Lung (tissue), 12 donors: Measurements from ENCODE around the gene PODNL1. TPM values are rescaled to one million over a fixed set of nuclear protein-coding genes. Genes with fewer than 3 reads are reported as not detected.

Experiments
- ATAC-seq: fragments of 200-7000 bp; cut with Tn5 transposase; one replicate; pipeline ENCODE4 v1.9.1; 2020; ENCODE audit warnings: moderate number of reproducible peaks; ENCODE audit not compliant: insufficient read depth, low FRiP score
- DNase-seq, 3 donors: peaks; one replicate each; pipeline ENCODE4 v3.0.0-alpha.2; 2013 to 2017
- H3K27ac ChIP-seq, 2 donors: one replicate each; pipeline ENCODE4 v1.5.1; 2013; ENCODE audit warnings: mild to moderate bottlenecking in 2 of 2, moderate library complexity in 2 of 2, control low read depth in 1 of 2, inconsistent platforms in 1 of 2, low read depth in 1 of 2, low read length in 1 of 2
- H3K27me3 ChIP-seq, 3 donors: one replicate each; pipeline ENCODE4 v1.5.1; 2013; ENCODE audit warnings: low read length in 2 of 3; ENCODE audit not compliant: control insufficient read depth in 3 of 3, insufficient read depth in 3 of 3
- H3K36me3 ChIP-seq, 4 donors: one replicate each; pipeline ENCODE4 v1.5.1; 2013; ENCODE audit warnings: low read length in 4 of 4, mild to moderate bottlenecking in 1 of 4, moderate library complexity in 1 of 4; ENCODE audit not compliant: control insufficient read depth in 4 of 4, insufficient read depth in 4 of 4
- H3K4me1 ChIP-seq, 5 donors: one replicate each; pipeline ENCODE4 v1.5.1; 2013; ENCODE audit warnings: low read length in 5 of 5, mild to moderate bottlenecking in 2 of 5, moderate library complexity in 1 of 5; ENCODE audit not compliant: control insufficient read depth in 5 of 5, insufficient read depth in 5 of 5
- H3K4me3 ChIP-seq: one replicate; pipeline ENCODE4 v1.5.1; 2013; ENCODE audit warnings: mild to moderate bottlenecking, control low read depth, moderate library complexity
- H3K9ac ChIP-seq, 2 donors: one replicate each; pipeline ENCODE4 v1.5.1; 2013; ENCODE audit warnings: low read length in 2 of 2, control low read depth in 1 of 2; ENCODE audit not compliant: insufficient read depth in 1 of 2
- H3K9me3 ChIP-seq, 4 donors: one replicate each; pipeline ENCODE4 v1.5.1; 2013; ENCODE audit warnings: low read length in 3 of 4, mild to moderate bottlenecking in 1 of 4, moderate library complexity in 1 of 4; ENCODE audit not compliant: control insufficient read depth in 4 of 4, insufficient read depth in 3 of 4
- WGBS, 2 donors: extraction: QIAGEN DNeasy Blood & Tissue Kit; methylation state at CpG; one replicate each; pipeline ENCODE4 v1.1.7; 2013; 5-methylcytosine and 5-hydroxymethylcytosine counted together
- polyA plus RNA-seq, 2 donors: library from polyadenylated mRNA; stranded (reverse); fragments of 200-250 nt; gene quantifications; one replicate each; pipeline ENCODE4 v1.2.1, GENCODE V29; 2013
- total RNA-seq, 2 donors: library from RNA; depleted of rRNA in 1 of 2; stranded (reverse); fragments of >200 nt in 1 of 2; gene quantifications; one replicate each; pipeline ENCODE4 v1.2.1, GENCODE V29; 2014 to 2021
- TF ChIP-seq, protein P1 (sequence below): IDR thresholded peaks from 2 replicates; pipeline ENCODE4 v1.5.1; 2012; ENCODE audit warnings: mild to moderate bottlenecking; ENCODE audit errors: control extremely low read depth, extremely low read depth
- donor health status: control.
- donor health status: control.
- donor health status: Bipolar disorder and iron deficiency.
- donor health status: healthy.
- donor health status: DM: yes; HTN: yes; CAD: no.

Gene PODNL1
- total and polyA plus RNA-seq, 4 donors = 0.55 to 6.4 (median 0.92) TPM

DNA sequence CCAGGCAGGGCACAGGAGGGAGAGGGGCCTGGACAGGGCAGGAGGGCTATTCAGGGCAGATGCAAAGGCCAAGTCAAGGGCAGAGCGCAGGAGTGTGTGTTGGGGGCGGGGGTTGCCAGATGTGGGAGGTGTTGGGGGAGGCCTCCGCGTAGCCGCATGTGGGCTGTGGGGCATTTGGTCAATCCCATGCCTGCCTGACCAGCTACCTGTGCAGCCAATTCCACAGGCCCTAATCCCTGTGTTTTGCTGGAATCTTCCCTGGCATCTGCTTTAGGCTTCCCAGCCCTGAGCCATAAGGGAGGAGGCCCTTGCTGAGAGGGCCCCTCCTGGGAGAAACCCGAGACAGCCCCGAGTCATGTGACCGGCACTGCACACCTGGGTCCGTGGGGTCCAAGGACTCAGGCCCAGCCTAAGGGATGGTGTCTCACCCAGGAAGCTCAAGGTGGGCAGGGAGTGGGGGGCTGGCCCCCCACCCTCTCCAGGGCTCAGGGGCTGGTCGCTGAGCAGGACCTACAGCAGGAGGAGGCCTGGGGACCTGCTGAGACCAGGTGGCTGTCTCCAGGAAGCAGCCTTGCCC is 47.6 kb upstream of the PODNL1 start:
- H3K27ac ChIP-seq = peak overlapping the region; percentile 2 to 93
- H3K4me1 ChIP-seq = peaks cover 0 to 14% (median 5%) of the 10 kb centered on the region in 5 donors
- H3K9me3 ChIP-seq = no peaks in the 10 kb centered on the region
- H3K27me3 ChIP-seq = no peaks in the 10 kb centered on the region
- WGBS, 2 donors = 66 to 69% methylated on average over 10 of the region's 10 CpGs
- no peak overlapping the region for H3K4me3 ChIP-seq
- DNase-seq (no peak), ATAC-seq (no peak)
- peaks cover 0 to 20% (median 6%) of the 10 kb centered on the region in 4 donors for H3K36me3 ChIP-seq
- TF ChIP-seq, protein P1, sequence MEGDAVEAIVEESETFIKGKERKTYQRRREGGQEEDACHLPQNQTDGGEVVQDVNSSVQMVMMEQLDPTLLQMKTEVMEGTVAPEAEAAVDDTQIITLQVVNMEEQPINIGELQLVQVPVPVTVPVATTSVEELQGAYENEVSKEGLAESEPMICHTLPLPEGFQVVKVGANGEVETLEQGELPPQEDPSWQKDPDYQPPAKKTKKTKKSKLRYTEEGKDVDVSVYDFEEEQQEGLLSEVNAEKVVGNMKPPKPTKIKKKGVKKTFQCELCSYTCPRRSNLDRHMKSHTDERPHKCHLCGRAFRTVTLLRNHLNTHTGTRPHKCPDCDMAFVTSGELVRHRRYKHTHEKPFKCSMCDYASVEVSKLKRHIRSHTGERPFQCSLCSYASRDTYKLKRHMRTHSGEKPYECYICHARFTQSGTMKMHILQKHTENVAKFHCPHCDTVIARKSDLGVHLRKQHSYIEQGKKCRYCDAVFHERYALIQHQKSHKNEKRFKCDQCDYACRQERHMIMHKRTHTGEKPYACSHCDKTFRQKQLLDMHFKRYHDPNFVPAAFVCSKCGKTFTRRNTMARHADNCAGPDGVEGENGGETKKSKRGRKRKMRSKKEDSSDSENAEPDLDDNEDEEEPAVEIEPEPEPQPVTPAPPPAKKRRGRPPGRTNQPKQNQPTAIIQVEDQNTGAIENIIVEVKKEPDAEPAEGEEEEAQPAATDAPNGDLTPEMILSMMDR = no peak
- no peak overlapping the region for H3K9ac ChIP-seq

DNA sequence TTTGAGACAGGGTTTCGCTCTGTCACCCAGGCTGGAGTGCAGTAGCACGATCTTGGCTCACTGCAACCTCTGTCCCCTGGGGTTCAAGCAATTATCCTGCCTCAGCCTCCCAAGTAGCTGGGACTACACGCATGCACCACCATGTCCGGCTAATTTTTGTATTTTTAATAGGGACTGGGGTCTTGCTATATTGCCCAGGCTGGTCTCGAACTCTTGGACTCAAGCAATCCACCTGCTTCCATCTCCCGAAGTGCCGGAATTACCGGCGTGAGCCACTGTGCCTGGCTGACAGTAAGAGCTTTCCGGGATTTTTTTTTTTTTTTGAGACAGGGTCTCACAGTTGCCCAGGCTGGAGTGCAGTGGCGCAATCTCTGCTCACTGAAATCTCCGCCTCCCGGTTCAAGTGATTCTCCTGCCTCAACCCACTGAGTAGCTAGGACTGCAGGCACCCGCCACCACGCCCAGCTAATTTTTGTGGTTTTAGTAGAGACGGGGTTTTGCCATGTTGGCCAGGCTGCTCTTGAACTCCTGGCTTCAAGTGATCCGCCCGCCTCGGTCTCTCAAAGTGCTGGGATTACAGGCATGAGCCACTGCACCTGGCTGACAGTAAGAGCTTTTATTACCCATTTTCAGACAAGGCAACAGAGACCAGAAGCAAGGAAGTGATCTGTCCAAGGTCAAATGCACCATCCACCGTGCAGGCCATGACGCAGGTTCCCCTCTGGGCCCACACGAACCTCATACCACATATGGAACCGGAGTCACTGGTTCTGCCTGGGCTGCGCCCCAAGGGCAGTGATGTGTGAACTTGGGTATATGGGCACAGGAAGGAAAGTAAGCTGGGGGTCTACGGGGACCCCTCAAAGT is 46.9 kb upstream of the PODNL1 start:
- H3K36me3 ChIP-seq = peaks cover 0 to 20% (median 6%) of the 10 kb centered on the region in 4 donors
- no peak overlapping the region for H3K9ac ChIP-seq
- no peak overlapping the region for H3K4me3 ChIP-seq
- TF ChIP-seq, protein P1 = no peak
- DNase-seq = no peak
- no peaks in the 10 kb centered on the region for H3K27me3 ChIP-seq
- H3K4me1 ChIP-seq = peaks cover 0 to 14% (median 5%) of the 10 kb centered on the region in 5 donors
- 65 to 71% methylated on average over 25 of the region's 25 CpGs for WGBS, 2 donors
- H3K9me3 ChIP-seq = no peaks in the 10 kb centered on the region
- peak; percentile 16 for ATAC-seq
- peak overlapping the region in 1 of 2 donors; percentile 93 for H3K27ac ChIP-seq

DNA sequence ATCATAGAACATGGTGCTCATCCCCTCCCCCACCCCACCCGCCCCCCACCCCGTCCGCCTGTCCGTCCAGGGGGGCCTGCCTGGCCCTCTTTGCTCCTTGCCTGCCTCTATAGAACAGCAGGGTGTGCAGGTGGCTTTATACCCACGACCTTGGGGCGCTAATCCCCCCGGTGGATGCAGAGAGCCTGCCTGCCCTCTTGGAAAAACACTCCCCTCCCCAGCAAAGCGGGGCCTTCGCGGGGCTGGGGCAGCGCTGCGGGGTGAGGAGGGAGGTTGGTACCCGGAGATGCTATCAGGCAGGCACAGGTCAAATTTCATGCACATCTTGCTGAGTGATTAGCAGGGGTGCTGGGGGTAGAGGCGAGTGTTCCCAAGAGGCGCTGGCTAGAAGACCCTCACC is 46.0 kb upstream of the PODNL1 start:
- TF ChIP-seq, protein P1 = no peak
- Histone ChIP-seq H3K36me3 (peaks cover 0 to 20% (median 4%) of the 10 kb centered on the region in 4 donors), H3K9me3 (no peaks in the 10 kb centered on the region), H3K9ac (no peak overlapping the region), H3K4me3 (no peak overlapping the region), H3K4me1 (peaks cover 0 to 18% (median 10%) of the 10 kb centered on the region in 5 donors), H3K27me3 (no peaks in the 10 kb centered on the region), H3K27ac (no peak overlapping the region)
- WGBS, 2 donors = 80 to 87% methylated on average over 15 of the region's 15 CpGs
- ATAC-seq = no peak
- no peak for DNase-seq
